Mesenteric fat pad (tissue), 1 donor: ENCODE results near the gene ZNF771. TPM values are rescaled to one million over a fixed set of nuclear protein-coding genes. Genes with fewer than 3 reads are reported as not detected.
"Not testable (repeated sequence)": the region's sequence is repeated elsewhere in the genome, so short reads cannot be mapped to it uniquely, and the experiment has no call there.

Experiments
- DNase-seq: peaks from one replicate; pipeline ENCODE4 v3.0.0-alpha.2; 2020; ENCODE audit warnings: low spot score
- total RNA-seq: library from RNA; stranded (reverse); fragmentation: NEBNext Ultra II Directional; extraction: Animal tissue kit (Norgen Biotek cat#: 25700); gene quantifications from one replicate; pipeline ENCODE4 v1.2.1, GENCODE V29; 2021
- donor health status: DM: yes; HTN: yes; CAD: no.

ZNF771 gene
- total RNA-seq, 1 donor from 2014 or later, result 6.3 TPM

DNA sequence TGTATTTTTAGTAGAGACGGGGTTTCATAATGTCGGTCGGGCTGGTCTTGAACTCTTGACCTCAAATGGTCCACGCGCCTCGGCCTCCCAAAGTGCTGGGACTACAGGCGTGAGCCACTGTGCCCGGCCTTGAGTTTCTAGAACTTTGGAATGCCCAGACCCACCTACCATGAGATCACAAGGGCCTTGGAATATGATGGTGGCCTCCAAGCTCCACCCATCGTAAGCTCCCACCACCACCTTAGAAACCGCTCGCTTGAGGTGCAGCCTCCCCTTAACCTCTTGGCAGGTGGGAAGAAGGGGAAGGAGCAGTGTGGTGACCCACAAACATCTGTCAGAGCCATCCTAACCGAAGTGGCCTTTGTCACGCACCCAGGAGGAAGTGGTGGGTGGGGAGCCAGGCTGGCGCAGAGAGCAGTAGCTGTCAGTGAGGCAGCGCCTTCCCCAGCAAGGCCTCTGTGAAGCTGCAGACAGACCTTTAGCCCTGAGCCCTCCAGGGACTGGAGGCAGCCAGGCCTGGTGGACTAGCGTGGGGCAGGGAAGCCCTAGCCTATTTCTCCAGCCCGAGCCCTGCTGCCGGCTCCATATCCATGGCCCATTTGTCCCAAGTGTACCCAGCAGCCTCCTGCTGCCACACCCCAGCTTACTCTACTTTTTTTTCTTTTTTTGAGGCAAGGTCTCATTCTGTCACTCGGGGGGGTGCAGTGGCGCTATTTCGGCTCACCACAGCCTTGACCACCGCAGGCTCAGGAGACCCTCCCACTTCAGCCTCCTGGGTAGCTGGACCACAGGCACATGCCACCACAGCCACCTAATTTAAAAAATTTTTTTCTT, 51.4 kb downstream of the ZNF771 start:
- DNase-seq, result no peak

DNA sequence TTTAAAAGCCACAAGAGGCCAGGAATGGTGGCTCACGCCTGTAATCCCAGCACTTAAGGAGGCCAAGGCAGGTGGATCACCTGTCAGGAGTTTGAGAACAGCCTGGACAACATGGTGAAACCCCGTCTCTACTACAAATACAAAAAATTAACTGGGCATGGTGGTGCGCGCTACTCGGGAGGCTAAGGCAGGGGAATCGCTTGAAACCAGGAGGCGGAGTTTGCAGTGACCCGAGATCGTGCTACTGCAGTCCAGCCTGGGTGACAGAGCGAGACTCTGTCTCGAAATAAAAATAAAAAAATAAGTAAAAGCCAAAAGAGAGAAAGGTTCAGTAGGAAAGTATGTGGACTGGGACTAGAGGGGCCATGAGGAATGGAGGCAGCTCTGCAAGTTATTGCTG, 52.0 kb downstream of the ZNF771 start:
- DNase-seq, result no peak

DNA sequence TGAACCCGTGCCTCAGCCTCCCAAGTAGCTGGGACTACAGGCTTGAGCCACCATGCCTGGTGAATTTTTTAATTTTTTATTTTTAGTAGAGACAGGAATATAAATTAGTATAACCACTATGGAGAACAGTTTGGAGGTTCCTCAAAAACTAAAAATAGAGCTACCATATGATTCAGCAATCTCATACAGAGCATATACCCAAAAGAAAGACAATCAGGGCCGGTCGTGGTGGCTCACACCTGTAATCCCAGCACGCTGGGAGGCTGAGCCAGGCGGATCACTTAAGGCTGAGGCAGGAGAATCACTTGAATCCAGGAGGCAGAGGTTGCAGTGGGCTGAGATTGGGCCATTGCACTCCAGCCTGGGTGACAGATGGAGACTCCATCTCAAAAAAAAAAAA, 54.0 kb downstream of the ZNF771 start:
- not testable (repeated sequence) for DNase-seq

DNA sequence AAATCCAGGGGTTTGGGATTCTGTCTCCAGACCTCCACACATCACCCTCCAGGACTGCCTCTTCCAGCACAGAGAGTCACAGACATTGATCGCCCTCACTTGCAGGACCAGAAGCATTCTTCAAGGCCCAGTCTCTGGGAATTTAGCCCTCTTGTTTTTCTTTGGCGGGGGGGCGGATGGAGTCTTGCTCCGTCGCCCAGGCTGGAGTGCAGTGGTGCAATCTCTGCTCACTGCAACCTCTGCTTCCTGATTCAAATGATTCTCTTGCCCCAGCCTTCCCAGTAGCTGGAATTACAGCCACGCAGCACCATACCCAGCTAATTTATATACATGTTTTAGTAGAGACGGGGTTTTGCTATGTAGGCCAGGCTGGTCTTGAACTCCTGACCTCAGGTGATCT, 56.7 kb downstream of the ZNF771 start:
- DNase-seq, result no peak

Other genes with a start within 250 kb of the ZNF771 start
- 56.2 TPM for gene CORO1A, start 224.0 kb upstream of the ZNF771 start, total RNA-seq
- gene BOLA2B, start 213.9 kb upstream of the ZNF771 start, total RNA-seq, result 94.9 TPM
- gene SLX1A, start 213.7 kb upstream of the ZNF771 start, total RNA-seq, result 25.2 TPM
- 9.4 TPM for gene SULT1A3, start 208.4 kb upstream of the ZNF771 start, total RNA-seq
- 25.7 TPM for gene NPIPB13, start 159.1 kb upstream of the ZNF771 start, total RNA-seq
- gene CD2BP2, start 52.3 kb upstream of the ZNF771 start, total RNA-seq, result 57.4 TPM
- gene TBC1D10B, start 37.1 kb upstream of the ZNF771 start, total RNA-seq, result 42.1 TPM
- gene MYL11, start 32.8 kb upstream of the ZNF771 start, total RNA-seq, result not detected
- gene SEPTIN1, start 25.0 kb upstream of the ZNF771 start, total RNA-seq, result 2.3 TPM
- gene ZNF48, start 12.2 kb upstream of the ZNF771 start, total RNA-seq, result 5.3 TPM
- gene DCTPP1, start 22.4 kb downstream of the ZNF771 start, total RNA-seq, result 26.8 TPM
- 48.4 TPM for gene SEPHS2, start 38.3 kb downstream of the ZNF771 start, total RNA-seq
- gene ITGAL, start 65.1 kb downstream of the ZNF771 start, total RNA-seq, result 6.8 TPM
- gene ZNF768, start 119.0 kb downstream of the ZNF771 start, total RNA-seq, result 24.8 TPM
- 9.6 TPM for gene ZNF747, start 127.3 kb downstream of the ZNF771 start, total RNA-seq
- gene ZNF764, start 150.8 kb downstream of the ZNF771 start, total RNA-seq, result 5.9 TPM
- gene ZNF688, start 164.1 kb downstream of the ZNF771 start, total RNA-seq, result 12.1 TPM
- gene ZNF785, start 178.1 kb downstream of the ZNF771 start, total RNA-seq, result 10.1 TPM
- 5.9 TPM for gene ZNF689, start 202.8 kb downstream of the ZNF771 start, total RNA-seq
- gene PRR14, start 243.4 kb downstream of the ZNF771 start, total RNA-seq, result 36.9 TPM